ENCODE measurements around the gene RTF1. TPM values are rescaled to one million over a fixed set of nuclear protein-coding genes. Genes with fewer than 3 reads are reported as not detected.

RTF1 gene
- total RNA-seq, 1 donor from 2014 or later, result 59.1 TPM

DNA sequence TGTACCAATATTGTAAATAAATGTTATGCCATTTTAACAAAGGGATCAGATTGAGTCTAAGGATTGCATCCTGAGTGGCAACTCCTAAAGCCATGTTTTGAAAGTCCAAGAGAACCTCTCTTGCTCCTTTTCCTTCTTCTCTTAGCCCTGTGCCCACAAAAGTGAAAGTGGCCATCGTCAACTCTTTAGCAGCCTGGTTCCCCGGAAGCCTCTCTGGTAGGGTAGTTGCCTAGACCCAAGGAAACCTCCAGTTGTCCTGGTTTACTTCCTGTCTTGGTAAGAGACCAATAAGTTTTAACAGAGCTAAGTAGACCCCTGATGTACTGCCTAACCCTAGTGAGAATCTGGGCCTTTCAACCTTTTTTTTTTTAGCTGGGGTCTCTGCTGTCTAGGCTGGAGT lies 66.6 kb downstream of the RTF1 start:
- Mint-ChIP-seq H3K4me1 (ENCODE audit: low read depth) (no peaks in the 10 kb centered on the region), H3K27me3 (no peaks in the 10 kb centered on the region), H3K27ac (no peak overlapping the region), H3K36me3 (ENCODE audit: insufficient read depth) (peaks cover 31% of the 10 kb centered on the region), H3K9me3 (ENCODE audit: low read depth) (no peaks in the 10 kb centered on the region), H3K4me3 (ENCODE audit: low read depth) (no peak overlapping the region)
- TF ChIP-seq, protein P1, sequence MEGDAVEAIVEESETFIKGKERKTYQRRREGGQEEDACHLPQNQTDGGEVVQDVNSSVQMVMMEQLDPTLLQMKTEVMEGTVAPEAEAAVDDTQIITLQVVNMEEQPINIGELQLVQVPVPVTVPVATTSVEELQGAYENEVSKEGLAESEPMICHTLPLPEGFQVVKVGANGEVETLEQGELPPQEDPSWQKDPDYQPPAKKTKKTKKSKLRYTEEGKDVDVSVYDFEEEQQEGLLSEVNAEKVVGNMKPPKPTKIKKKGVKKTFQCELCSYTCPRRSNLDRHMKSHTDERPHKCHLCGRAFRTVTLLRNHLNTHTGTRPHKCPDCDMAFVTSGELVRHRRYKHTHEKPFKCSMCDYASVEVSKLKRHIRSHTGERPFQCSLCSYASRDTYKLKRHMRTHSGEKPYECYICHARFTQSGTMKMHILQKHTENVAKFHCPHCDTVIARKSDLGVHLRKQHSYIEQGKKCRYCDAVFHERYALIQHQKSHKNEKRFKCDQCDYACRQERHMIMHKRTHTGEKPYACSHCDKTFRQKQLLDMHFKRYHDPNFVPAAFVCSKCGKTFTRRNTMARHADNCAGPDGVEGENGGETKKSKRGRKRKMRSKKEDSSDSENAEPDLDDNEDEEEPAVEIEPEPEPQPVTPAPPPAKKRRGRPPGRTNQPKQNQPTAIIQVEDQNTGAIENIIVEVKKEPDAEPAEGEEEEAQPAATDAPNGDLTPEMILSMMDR (IDR thresholded peaks at IDR 0.05; ENCODE audit: unreplicated experiment), result no peak
- no peak for DNase-seq (ENCODE audit: low spot score, unreplicated experiment)

DNA sequence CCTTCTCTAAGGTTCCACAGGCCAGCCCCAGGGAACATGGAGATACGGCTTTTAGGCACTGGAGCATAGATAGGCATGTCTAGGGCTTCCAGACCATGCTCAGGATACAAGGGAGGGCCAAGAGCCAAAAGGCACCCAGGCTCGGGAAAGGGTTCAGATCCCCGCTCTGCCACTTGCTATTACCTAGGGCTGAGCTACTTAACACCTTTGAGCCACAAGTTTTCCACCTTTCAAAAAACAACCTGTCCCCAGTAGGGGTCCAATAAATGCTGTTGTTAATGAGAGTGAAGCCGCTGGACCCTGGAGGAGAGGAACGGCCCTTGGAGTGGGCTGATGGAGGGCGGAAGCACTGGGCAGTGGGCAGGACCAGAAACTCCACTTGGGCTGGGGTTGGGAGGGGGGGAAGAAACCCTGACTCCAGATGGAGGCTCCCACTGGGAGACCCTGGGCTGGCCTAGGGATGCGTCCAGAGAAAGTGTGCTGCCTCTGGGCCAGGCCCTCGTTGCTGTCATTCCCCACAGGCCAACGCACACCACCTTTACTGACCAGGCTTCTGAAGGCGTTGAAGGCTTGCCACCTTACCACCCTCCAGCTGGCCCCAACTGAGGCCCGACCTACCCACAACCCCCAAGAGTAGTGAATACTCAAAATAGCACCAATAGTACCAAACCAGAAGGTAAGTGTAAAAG lies 68.2 kb downstream of the RTF1 start:
- TF ChIP-seq, protein P1 (IDR thresholded peaks at IDR 0.05; ENCODE audit: unreplicated experiment), result no peak
- Mint-ChIP-seq H3K9me3 (ENCODE audit: low read depth) (no peaks in the 10 kb centered on the region), H3K36me3 (ENCODE audit: insufficient read depth) (peaks cover 30% of the 10 kb centered on the region), H3K4me3 (ENCODE audit: low read depth) (no peak overlapping the region), H3K27ac (no peak overlapping the region), H3K27me3 (no peaks in the 10 kb centered on the region), H3K4me1 (ENCODE audit: low read depth) (no peaks in the 10 kb centered on the region)
- no peak for DNase-seq (ENCODE audit: low spot score, unreplicated experiment)

DNA sequence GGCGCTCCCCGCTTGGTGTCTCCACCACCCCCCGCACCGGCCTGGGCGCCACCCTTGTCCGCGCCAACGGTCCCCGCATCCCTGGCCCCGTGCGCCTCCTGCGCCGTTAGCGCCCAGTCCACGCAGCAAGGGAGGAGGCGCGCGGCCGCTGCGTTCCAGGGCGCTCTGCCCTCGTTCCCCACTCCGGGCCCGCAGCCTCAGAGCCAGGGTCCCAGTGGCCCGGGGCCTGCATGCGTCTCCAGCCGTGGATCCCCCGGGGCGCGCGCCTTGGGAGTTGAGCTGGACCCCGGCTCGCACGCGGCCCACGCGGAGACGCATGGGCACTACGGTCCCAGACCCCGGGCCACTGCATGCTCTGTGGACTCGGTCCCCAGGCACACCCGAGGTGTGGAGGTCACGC lies 69.4 kb downstream of the RTF1 start:
- Mint-ChIP-seq H3K4me1 (ENCODE audit: low read depth) (no peaks in the 10 kb centered on the region), H3K9me3 (ENCODE audit: low read depth) (no peaks in the 10 kb centered on the region), H3K27me3 (peaks cover 9% of the 10 kb centered on the region), H3K36me3 (ENCODE audit: insufficient read depth) (peaks cover 20% of the 10 kb centered on the region), H3K4me3 (ENCODE audit: low read depth) (no peak overlapping the region), H3K27ac (no peak overlapping the region)
- TF ChIP-seq, protein P1 (IDR thresholded peaks at IDR 0.05; ENCODE audit: unreplicated experiment), result no peak
- no peak for DNase-seq (ENCODE audit: low spot score, unreplicated experiment)

DNA sequence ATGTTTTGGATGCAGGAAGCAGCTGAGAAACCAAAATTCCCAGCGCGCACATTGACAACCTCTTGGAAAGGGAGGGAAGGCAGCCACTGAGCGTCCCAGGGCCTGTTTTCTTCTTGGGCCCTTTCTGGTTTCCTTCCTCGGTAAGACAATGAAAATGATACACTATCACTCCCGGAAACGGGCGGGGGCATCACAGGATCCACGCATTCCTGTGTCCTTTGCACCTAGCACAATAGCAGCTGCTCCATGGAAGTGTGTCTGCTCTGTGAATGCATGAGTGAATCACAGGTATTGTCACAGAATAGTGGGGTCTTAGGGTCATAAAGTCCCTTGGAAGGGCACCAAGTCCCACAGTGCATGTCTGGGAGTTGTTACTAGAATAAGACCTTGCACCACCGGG lies 70.5 kb downstream of the RTF1 start:
- no peak overlapping the region for H3K4me3 Mint-ChIP-seq (ENCODE audit: low read depth)
- no peak overlapping the region for H3K27ac Mint-ChIP-seq
- TF ChIP-seq, protein P1 (IDR thresholded peaks at IDR 0.05; ENCODE audit: unreplicated experiment), result no peak
- no peak for DNase-seq (ENCODE audit: low spot score, unreplicated experiment)
- H3K9me3 Mint-ChIP-seq (ENCODE audit: low read depth), result no peaks in the 10 kb centered on the region
- peaks cover 2% of the 10 kb centered on the region for H3K4me1 Mint-ChIP-seq (ENCODE audit: low read depth)
- H3K36me3 Mint-ChIP-seq (ENCODE audit: insufficient read depth), result peaks cover 13% of the 10 kb centered on the region
- H3K27me3 Mint-ChIP-seq, result peaks cover 20% of the 10 kb centered on the region

DNA sequence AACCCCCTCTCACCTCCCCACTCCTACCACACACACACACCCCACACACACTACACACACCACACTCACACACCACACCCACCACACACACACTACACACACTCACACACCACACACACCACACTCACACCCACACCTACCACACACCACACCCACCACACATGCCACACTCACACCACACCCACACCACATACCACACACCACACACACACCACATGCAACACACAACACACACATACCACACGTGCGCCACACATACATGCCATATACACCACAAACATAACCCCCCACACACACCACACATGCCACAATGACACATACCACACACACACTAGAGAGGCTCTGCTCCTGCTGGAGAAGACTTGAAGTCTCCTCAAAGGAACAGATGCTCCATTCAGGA lies 70.9 kb downstream of the RTF1 start:
- DNase-seq (ENCODE audit: low spot score, unreplicated experiment), result no peak
- Mint-ChIP-seq H3K36me3 (ENCODE audit: insufficient read depth) (peaks cover 10% of the 10 kb centered on the region), H3K4me1 (ENCODE audit: low read depth) (peaks cover 6% of the 10 kb centered on the region), H3K27ac (no peak overlapping the region), H3K4me3 (ENCODE audit: low read depth) (no peak overlapping the region), H3K9me3 (ENCODE audit: low read depth) (no peaks in the 10 kb centered on the region), H3K27me3 (peaks cover 24% of the 10 kb centered on the region)
- TF ChIP-seq, protein P1 (IDR thresholded peaks at IDR 0.05; ENCODE audit: unreplicated experiment), result no peak
